Stomach (tissue), 9 donors: Measurements from ENCODE around the gene ARID4B. TPM values are rescaled to one million over a fixed set of nuclear protein-coding genes. Genes with fewer than 3 reads are reported as not detected.

ENCODE experiments used
- DNase-seq, 2 donors: peaks; one replicate each; pipeline versions ENCODE4 v3.0.0 to v3.0.0-alpha.2; 2013 to 2019
- H3K27ac ChIP-seq, 5 donors: fragments of 200-600 bp in 4 of 5; sonication (generic) in 4 of 5; one replicate each; pipeline ENCODE4 v1.5.1; 2013 to 2019; ENCODE audit warnings: mild to moderate bottlenecking in 1 of 5, moderate library complexity in 1 of 5
- H3K27me3 ChIP-seq, 3 donors: fragments of 200-600 bp; sonication (generic); one replicate each; pipeline ENCODE4 v1.5.1; 2017 to 2019; ENCODE audit warnings: mixed run types in 1 of 3
- H3K36me3 ChIP-seq, 4 donors: fragments of 200-600 bp; sonication (generic); 1 replicate in 3 of 4; 2 replicates in 1 of 4; pipeline ENCODE4 v1.5.1; 2016 to 2019
- H3K4me1 ChIP-seq, 4 donors: fragments of 200-600 bp; sonication (generic); one replicate each; pipeline ENCODE4 v1.5.1; 2016 to 2019
- H3K4me3 ChIP-seq, 4 donors: fragments of 200-600 bp; sonication (generic) in 3 of 4; one replicate each; pipeline ENCODE4 v1.5.1; 2016 to 2019; ENCODE audit warnings: mild to moderate bottlenecking in 1 of 4
- H3K9me3 ChIP-seq, 4 donors: fragments of 200-600 bp; sonication (generic); one replicate each; pipeline ENCODE4 v1.5.1; 2016 to 2019
- EP300 ChIP-seq: sonication (generic); formaldehyde crosslinking; IDR thresholded peaks from one replicate; pipeline ENCODE4 v1.6.1; 2017; ENCODE audit warnings: antibody characterized with exemption
- POLR2A ChIP-seq, 4 donors: fragments of 450-650 bp; IDR thresholded peaks; one replicate each; pipeline ENCODE4 v1.6.1; 2016; ENCODE audit warnings: antibody characterized with exemption in 4 of 4, control low read depth in 2 of 4, mild to moderate bottlenecking in 1 of 4, moderate library complexity in 1 of 4
- POLR2AphosphoS5 ChIP-seq, 3 donors: sonication (generic); formaldehyde crosslinking; IDR thresholded peaks; one replicate each; pipeline ENCODE4 v1.6.1; 2016; ENCODE audit warnings: antibody characterized with exemption in 3 of 3
- WGBS, 5 donors: extraction: QIAGEN DNeasy Blood & Tissue Kit in 3 of 5; methylation state at CpG; one replicate each; pipeline versions ENCODE4 v1.1.5 to v1.1.7; 2013 to 2018; 5-methylcytosine and 5-hydroxymethylcytosine counted together
- intact Hi-C: fragments of 100-400 bp; cut with DNase I; formaldehyde crosslinking; loops from one replicate; pipeline ENCODE4 v1.15.1; 2023; ENCODE audit warnings: low total_unique reads
- polyA plus RNA-seq, 3 donors: library from polyadenylated mRNA; stranded (reverse); fragments of 200-250 nt; gene quantifications; one replicate each; pipeline ENCODE4 v1.2.3, GENCODE V29; 2013
- total RNA-seq, 5 donors: library from RNA; depleted of rRNA; stranded (reverse); fragments of >200 nt; gene quantifications; one replicate each; pipeline versions ENCODE4 v1.1.0 to v1.2.3, GENCODE V29; 2014 to 2016
- TF ChIP-seq, protein P1 (sequence below), 7 experiments: fragments of 450-650 bp in 4 of 7; fragments of 200-600 bp in 3 of 7; sonication (generic) in 3 of 7; IDR thresholded peaks; one replicate each; pipeline ENCODE4 v1.5.1; 2016 to 2019; ENCODE audit warnings: antibody characterized with exemption in 7 of 7, control low read depth in 2 of 7, mild to moderate bottlenecking in 1 of 7
- donor health status: healthy with polysubstance abuse.
- donor health status: Bipolar disorder and iron deficiency.
- donor health status: healthy.

The ARID4B gene
- total and polyA plus RNA-seq, 8 donors, result 9.5 to 102 (median 30.5) TPM

DNA sequence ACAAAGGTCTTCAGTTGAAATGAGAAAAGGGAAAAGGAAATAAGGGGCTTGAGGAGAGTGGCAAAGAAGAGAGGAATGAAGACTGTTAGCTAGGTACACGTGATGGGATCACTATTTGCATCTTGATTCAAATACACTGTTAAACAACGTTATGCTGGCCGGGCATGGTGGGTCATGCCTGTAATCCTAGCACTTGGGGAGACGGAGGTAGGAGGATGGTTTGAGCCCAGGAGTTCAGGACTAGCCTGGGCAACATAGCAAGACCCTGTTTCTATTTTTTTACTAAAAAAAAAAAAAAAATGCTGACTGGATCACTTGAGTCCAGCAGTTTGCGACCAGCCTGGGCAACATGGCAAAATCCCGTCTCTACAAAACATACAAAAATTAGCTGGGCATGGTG lies 169.3 kb downstream of the ARID4B start:
- Histone ChIP-seq H3K4me1 (peaks cover 16 to 50% (median 32%) of the 10 kb centered on the region in 4 donors), H3K36me3 (peaks cover 13 to 60% (median 55%) of the 10 kb centered on the region in 4 donors), H3K27me3 (no peaks in the 10 kb centered on the region), H3K4me3 (no peak overlapping the region), H3K27ac (no peak overlapping the region), H3K9me3 (no peaks in the 10 kb centered on the region)
- DNase-seq, result no peak
- intact Hi-C loops, result no loop called here
- TF ChIP-seq EP300 (no peak), POLR2AphosphoS5 (IDR thresholded peaks at IDR 0.05) (no peak), POLR2A (IDR thresholded peaks at IDR 0.05) (no peak)
- TF ChIP-seq, protein P1, sequence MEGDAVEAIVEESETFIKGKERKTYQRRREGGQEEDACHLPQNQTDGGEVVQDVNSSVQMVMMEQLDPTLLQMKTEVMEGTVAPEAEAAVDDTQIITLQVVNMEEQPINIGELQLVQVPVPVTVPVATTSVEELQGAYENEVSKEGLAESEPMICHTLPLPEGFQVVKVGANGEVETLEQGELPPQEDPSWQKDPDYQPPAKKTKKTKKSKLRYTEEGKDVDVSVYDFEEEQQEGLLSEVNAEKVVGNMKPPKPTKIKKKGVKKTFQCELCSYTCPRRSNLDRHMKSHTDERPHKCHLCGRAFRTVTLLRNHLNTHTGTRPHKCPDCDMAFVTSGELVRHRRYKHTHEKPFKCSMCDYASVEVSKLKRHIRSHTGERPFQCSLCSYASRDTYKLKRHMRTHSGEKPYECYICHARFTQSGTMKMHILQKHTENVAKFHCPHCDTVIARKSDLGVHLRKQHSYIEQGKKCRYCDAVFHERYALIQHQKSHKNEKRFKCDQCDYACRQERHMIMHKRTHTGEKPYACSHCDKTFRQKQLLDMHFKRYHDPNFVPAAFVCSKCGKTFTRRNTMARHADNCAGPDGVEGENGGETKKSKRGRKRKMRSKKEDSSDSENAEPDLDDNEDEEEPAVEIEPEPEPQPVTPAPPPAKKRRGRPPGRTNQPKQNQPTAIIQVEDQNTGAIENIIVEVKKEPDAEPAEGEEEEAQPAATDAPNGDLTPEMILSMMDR (IDR thresholded peaks at IDR 0.05), result no peak
- 85 to 94% (median 91%) methylated on average over 6 of the region's 6 CpGs for WGBS, 5 donors

DNA sequence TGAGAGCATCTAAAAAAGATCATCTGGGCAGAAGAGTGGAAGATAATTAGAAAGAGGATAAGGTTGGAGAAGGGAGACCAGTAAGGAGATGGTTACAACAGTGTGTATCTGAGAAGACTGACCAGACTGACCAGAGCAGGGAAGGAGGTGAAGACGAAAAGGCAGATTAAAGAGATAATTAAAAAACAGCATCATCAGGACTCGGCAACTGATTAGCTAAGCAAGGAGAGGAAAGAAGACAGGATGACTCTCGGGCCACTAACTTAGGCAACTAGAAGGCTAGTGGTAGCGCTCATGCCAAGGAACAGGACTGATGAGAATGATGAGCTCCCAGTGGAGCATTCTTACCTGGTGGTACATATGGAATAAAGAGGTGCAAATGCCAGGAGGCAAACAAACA lies 170.8 kb downstream of the ARID4B start:
- TF ChIP-seq POLR2A (IDR thresholded peaks at IDR 0.05), result no peak
- TF ChIP-seq POLR2AphosphoS5 (IDR thresholded peaks at IDR 0.05), result no peak
- TF ChIP-seq EP300, result no peak
- TF ChIP-seq, protein P1 (IDR thresholded peaks at IDR 0.05), result no peak
- no peak for DNase-seq
- intact Hi-C loops, result no loop called here
- Histone ChIP-seq H3K27me3 (no peaks in the 10 kb centered on the region), H3K27ac (no peak overlapping the region), H3K9me3 (no peaks in the 10 kb centered on the region), H3K36me3 (peaks cover 22 to 75% (median 70%) of the 10 kb centered on the region in 4 donors), H3K4me1 (peaks cover 16 to 50% (median 32%) of the 10 kb centered on the region in 4 donors), H3K4me3 (no peak overlapping the region)
- 88 to 94% (median 91%) methylated on average over 4 of the region's 4 CpGs for WGBS, 5 donors

DNA sequence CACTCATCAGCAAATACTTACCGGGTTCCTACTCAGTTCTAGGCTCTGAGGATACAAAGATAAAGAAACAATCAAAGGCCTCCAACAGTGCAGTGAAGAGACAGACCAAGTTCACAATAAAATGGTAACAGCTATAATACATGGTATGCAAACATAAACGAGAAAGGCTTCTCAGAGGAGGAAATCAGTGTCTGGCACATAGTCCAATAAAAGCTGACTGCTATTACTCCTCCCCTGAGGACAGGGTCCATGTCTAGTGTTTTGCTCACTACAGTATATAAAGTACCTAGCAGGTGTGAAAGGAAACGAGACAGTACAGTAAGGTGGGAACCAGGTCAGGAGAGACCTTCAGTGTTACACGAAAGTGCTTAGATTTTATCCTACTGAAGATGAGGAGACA lies 171.2 kb downstream of the ARID4B start:
- intact Hi-C loops, result no loop called here
- no peak for TF ChIP-seq EP300
- no peak for TF ChIP-seq POLR2AphosphoS5 (IDR thresholded peaks at IDR 0.05)
- TF ChIP-seq, protein P1 (IDR thresholded peaks at IDR 0.05), result no peak
- no peak for TF ChIP-seq POLR2A (IDR thresholded peaks at IDR 0.05)
- Histone ChIP-seq H3K9me3 (no peaks in the 10 kb centered on the region), H3K4me1 (peaks cover 13 to 46% (median 29%) of the 10 kb centered on the region in 4 donors), H3K4me3 (no peak overlapping the region), H3K36me3 (peaks cover 26 to 79% (median 75%) of the 10 kb centered on the region in 4 donors), H3K27me3 (no peaks in the 10 kb centered on the region), H3K27ac (no peak overlapping the region)
- DNase-seq, result no peak
- WGBS, 5 donors, result 69 to 74% (median 71%) methylated on average over 4 of the region's 4 CpGs

DNA sequence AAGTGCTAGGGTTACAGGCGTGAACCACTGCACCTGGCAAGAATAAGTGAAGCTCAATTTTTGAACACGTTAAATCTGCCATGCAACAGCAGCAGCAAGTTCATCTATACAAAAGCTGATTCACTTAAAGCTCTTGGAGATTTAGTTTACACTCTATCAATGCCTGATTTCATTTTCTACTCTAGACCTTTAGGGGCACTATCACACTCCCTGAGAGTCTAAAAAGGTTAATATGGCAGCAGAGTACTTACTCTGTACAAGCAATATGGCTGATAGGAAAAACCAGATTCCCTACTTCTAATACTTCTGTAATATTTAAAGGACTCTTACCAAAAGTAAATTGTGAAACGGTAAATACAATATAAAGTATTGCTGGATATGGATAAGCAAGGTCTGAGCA lies 171.7 kb downstream of the ARID4B start:
- peaks cover 31 to 84% (median 79%) of the 10 kb centered on the region in 4 donors for H3K36me3 ChIP-seq

More for the DNA sequence above, 171.7 kb downstream of the ARID4B start:
- Histone ChIP-seq H3K9me3 (no peaks in the 10 kb centered on the region), H3K4me1 (peaks cover 11 to 43% (median 26%) of the 10 kb centered on the region in 4 donors), H3K27ac (no peak overlapping the region), H3K27me3 (no peaks in the 10 kb centered on the region), H3K4me3 (no peak overlapping the region)
- no peak for DNase-seq
- intact Hi-C loops, result no loop called here
- TF ChIP-seq EP300 (no peak), POLR2A (IDR thresholded peaks at IDR 0.05) (no peak), POLR2AphosphoS5 (IDR thresholded peaks at IDR 0.05) (no peak)
- TF ChIP-seq, protein P1 (IDR thresholded peaks at IDR 0.05), result no peak
- 90 to 93% (median 91%) methylated on average over 3 of the region's 3 CpGs for WGBS, 5 donors
